UCSD-AML1 (cell line): ENCODE data around the gene RIMS3.
"Not testable (repeated sequence)": the region's sequence is repeated elsewhere in the genome, so short reads cannot be mapped to it uniquely, and the experiment has no call there.

Experiments used
- DNase-seq: peaks from one replicate; lab custom pipeline; 2025; ENCODE audit not compliant: unreplicated experiment; lab: John Stamatoyannopoulos, UW

RIMS3 gene

GRCh38 chr1:40665335-40666171, at the start of gene RIMS3:
Gene RIMS3 (minus strand): TSS chr1:40665682. CDS start chr1:40641925, 23,757 bp downstream.
- DNase-seq = peak; percentile 84

GRCh38 chr1:40712997-40713396, 47.5 kb upstream of the RIMS3 start:
- DNase-seq = no peak

GRCh38 chr1:40712405-40712944, 47.0 kb upstream of the RIMS3 start:
- no peak for DNase-seq

GRCh38 chr1:40711465-40712404, 46.3 kb upstream of the RIMS3 start:
- DNase-seq = no peak

- no peak for DNase-seq
Observed at GRCh38 chr1:40710581-40711315, 45.3 kb upstream of the RIMS3 start.

GRCh38 chr1:40709802-40710278, 44.4 kb upstream of the RIMS3 start:
- DNase-seq = no peak

- peak; percentile 43 for DNase-seq
Observed at GRCh38 chr1:40709100-40709801, 43.8 kb upstream of the RIMS3 start.

GRCh38 chr1:40708750-40709099, 43.2 kb upstream of the RIMS3 start:
- DNase-seq = no peak

GRCh38 chr1:40706626-40707025, 41.1 kb upstream of the RIMS3 start:
- DNase-seq = no peak

- DNase-seq = no peak
Observed at GRCh38 chr1:40704817-40705733, 39.6 kb upstream of the RIMS3 start.

GRCh38 chr1:40703316-40703715, 37.8 kb upstream of the RIMS3 start:
- no peak for DNase-seq

GRCh38 chr1:40702810-40703209, 37.3 kb upstream of the RIMS3 start:
- not testable (repeated sequence) for DNase-seq

GRCh38 chr1:40701684-40702083, 36.2 kb upstream of the RIMS3 start:
- DNase-seq = no peak

- DNase-seq = no peak
Observed at GRCh38 chr1:40699787-40700186, 34.3 kb upstream of the RIMS3 start.

- no peak for DNase-seq
Observed at GRCh38 chr1:40697436-40697835, 32.0 kb upstream of the RIMS3 start.

- no peak for DNase-seq
Observed at GRCh38 chr1:40696294-40696693, 30.8 kb upstream of the RIMS3 start.

GRCh38 chr1:40694353-40694874, 28.9 kb upstream of the RIMS3 start:
- DNase-seq = no peak

GRCh38 chr1:40693425-40693824, 27.9 kb upstream of the RIMS3 start:
- no peak for DNase-seq

GRCh38 chr1:40692429-40692895, 27.0 kb upstream of the RIMS3 start:
- DNase-seq = no peak
